HG02623 (cell line): Measurements from ENCODE around the gene ARRB2.

Source experiments
- ATAC-seq: cut with Tn5 transposase; IDR thresholded peaks from one replicate; pipeline ENCODE4 v1.9.1; 2021; ENCODE audit warnings: moderate library complexity; ENCODE audit not compliant: unreplicated experiment

The ARRB2 gene

GRCh38 chr17:4748686-4749085, 38.3 kb downstream of the ARRB2 start:
- ATAC-seq: no peak

DNA sequence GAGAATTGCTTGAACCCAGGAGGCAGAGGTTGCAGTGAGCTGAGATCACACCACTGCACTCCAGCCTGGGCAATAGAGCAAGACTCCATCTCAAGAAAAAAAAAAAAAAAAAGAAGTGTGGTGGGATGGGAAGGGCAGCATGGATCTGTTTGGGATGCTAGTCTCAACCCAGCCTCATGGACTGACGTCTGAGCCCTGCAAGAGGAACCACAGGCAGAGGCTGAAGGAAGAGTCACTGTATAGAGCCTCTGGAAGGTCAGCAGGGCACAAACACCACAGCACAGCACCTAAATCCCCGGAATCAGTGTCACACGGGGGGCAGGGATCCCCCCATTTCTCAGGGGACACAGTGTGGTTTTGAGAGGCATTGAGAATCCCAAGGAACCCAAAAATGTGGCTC, 40.2 kb downstream of the ARRB2 start:
- ATAC-seq: no peak

DNA sequence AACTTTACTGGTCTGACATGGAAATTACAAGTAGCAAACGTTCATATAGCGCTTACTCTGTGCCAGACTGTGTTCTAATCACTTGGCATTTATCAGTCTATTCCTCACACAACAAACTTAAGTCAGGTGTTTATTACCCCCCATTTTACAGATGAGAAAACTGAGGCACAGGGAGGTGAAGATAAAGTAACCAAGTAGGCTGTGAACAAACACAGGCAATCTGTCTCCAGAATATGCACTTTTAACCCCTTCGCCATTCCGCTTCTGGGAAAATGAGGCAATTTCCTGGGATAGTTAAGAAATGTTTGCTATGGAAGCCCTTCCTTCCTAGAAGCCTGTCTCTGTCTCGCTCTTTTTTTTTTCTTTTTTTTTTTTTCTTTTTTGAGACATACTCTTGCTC, 41.5 kb downstream of the ARRB2 start:
- no peak for ATAC-seq

DNA sequence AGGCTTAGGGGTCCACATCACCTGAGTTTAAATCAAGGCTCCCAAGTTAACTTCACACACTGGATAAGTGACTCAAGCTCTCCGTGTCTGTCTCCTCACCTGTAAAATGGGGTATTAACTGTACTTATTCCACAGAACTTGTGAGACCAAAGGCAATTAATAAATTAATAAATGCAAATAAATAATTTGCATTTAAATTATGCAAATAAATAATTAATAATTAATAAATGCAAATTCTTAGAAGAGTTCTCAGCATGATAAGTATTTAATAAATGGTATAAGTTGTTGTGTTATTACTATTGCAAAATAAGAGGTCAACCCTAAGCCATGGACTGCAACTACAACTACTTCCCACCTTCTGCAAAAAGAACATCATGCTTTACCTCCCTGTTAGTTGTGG, 43.0 kb downstream of the ARRB2 start:
- ATAC-seq: no peak

DNA sequence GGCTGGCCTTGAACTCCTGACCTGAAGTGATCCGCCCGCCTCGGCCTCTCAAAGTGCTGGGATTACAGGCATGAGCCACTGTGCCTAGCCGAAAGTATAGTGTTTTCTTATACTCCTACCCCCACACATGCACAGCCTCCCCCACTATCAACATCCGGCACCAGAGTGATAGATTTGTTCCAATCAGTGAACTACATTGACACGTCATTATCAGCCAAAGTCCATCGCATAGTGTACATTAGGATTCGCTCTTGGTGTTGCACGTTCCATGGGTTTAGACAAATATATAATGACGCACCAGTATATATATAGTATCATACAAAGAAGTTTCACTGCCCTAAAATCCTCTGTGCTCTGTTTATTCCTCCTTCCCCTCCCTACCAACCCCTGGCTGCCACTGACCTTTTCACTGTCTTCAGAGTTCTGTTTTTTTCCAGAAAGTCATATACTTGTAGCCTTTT, 49.4 kb downstream of the ARRB2 start:
- no peak for ATAC-seq

DNA sequence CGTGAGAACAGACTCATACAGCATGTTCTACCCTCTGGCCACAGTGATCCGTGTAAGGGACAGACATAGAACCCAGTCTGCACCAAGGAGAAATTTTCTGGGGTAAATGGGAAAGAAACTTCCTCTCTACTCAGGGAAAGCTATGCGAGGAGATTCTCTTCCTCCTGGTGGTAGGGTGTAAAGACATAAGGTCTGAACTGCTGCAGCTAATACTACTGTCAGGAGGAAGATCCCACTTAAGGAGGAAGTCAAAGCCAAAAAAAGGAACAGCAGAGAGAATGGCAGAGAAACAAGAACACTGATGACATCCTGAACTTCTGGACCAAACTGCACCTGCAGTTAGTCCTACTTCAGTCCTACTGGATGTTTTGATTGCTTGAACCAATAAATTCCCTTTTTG, 54.2 kb downstream of the ARRB2 start:
- ATAC-seq: no peak

DNA sequence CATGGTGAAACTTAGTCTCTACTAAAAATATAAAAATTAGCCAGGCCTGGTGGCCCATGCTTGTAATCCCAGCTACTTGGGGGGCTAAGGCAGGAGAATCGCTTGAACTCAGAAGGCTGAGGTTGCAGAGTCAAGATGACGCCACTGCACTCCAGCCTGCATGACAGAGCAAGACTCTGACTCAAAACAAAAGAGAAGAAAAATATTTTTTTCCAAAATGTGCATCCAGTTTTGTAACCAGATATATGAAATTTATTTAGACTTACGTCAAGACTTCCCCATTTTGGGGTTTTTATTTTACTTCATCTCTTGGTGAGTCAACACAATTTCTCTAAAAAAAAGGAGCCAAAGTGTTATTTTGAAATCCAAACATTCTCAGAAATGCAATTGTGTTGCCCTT, 55.8 kb downstream of the ARRB2 start:
- no peak for ATAC-seq

DNA sequence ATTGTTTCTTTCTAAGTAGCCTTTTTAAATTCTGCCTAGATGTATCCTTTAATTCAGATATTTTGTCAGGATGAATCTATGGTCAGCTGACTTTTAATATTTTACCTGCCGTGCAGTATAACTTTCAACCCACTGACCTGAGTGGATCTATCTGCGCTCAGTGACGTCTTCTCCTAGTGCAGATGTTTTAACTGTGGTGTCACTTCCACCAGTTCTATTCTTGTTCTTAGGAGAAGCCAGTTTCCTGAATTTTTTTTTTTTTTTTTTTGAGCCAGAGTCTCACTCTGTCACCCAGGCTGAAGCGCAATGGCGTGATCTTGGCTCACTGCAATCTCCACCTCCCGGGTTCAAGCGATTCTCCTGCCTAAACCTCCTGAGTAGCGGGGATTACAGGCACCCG, 56.3 kb downstream of the ARRB2 start:
- no peak for ATAC-seq

GRCh38 chr17:4768298-4768697, 57.9 kb downstream of the ARRB2 start:
- no peak for ATAC-seq

- no peak for ATAC-seq
Observed at GRCh38 chr17:4769628-4770027, 59.2 kb downstream of the ARRB2 start.
